GM18498 (cell line): ENCODE measurements around the gene TNFRSF4.
"Not testable (repeated sequence)": the region's sequence is repeated elsewhere in the genome, so short reads cannot be mapped to it uniquely, and the experiment has no call there.

ENCODE experiments used
- ATAC-seq: cut with Tn5 transposase; IDR thresholded peaks from one replicate; pipeline ENCODE4 v1.9.1; 2021; ENCODE audit warnings: mild to moderate bottlenecking, moderate library complexity; ENCODE audit not compliant: unreplicated experiment

Gene TNFRSF4

GRCh38 chr1:1183833-1184775 is 29.8 kb downstream of the TNFRSF4 start:
- ATAC-seq: no peak

- ATAC-seq: no peak
Measured at GRCh38 chr1:1183221-1183747, 30.7 kb downstream of the TNFRSF4 start.

- ATAC-seq: no peak
Measured at GRCh38 chr1:1182491-1183220, 31.3 kb downstream of the TNFRSF4 start.

GRCh38 chr1:1181938-1182410 is 32.0 kb downstream of the TNFRSF4 start:
- ATAC-seq: no peak

GRCh38 chr1:1181129-1181937 is 32.6 kb downstream of the TNFRSF4 start:
- ATAC-seq: no peak

GRCh38 chr1:1179983-1180861 is 33.7 kb downstream of the TNFRSF4 start:
- no peak for ATAC-seq

GRCh38 chr1:1179346-1179982 is 34.5 kb downstream of the TNFRSF4 start:
- ATAC-seq: no peak

- no peak for ATAC-seq
Measured at GRCh38 chr1:1178794-1179331, 35.1 kb downstream of the TNFRSF4 start.

GRCh38 chr1:1177452-1178206 is 36.3 kb downstream of the TNFRSF4 start:
- ATAC-seq: no peak

- no peak for ATAC-seq
Measured at GRCh38 chr1:1176931-1177330, 37.0 kb downstream of the TNFRSF4 start.

- not testable (repeated sequence) for ATAC-seq
Measured at GRCh38 chr1:1176063-1176761, 37.7 kb downstream of the TNFRSF4 start.

- ATAC-seq: no peak
Measured at GRCh38 chr1:1175221-1176062, 38.5 kb downstream of the TNFRSF4 start.

GRCh38 chr1:1173793-1174415 is 40.0 kb downstream of the TNFRSF4 start, which contains the start of gene TTLL10:
Gene TTLL10, plus strand, starts transcription at chr1:1173880. Its CDS starts 5,336 bp downstream, at chr1:1179216.
- no peak for ATAC-seq

- ATAC-seq: no peak
Measured at GRCh38 chr1:1173061-1173792, 40.7 kb downstream of the TNFRSF4 start.

GRCh38 chr1:1171546-1172340 is 42.2 kb downstream of the TNFRSF4 start:
- no peak for ATAC-seq
